Measurements from ENCODE around the gene ATP10A.

DNA sequence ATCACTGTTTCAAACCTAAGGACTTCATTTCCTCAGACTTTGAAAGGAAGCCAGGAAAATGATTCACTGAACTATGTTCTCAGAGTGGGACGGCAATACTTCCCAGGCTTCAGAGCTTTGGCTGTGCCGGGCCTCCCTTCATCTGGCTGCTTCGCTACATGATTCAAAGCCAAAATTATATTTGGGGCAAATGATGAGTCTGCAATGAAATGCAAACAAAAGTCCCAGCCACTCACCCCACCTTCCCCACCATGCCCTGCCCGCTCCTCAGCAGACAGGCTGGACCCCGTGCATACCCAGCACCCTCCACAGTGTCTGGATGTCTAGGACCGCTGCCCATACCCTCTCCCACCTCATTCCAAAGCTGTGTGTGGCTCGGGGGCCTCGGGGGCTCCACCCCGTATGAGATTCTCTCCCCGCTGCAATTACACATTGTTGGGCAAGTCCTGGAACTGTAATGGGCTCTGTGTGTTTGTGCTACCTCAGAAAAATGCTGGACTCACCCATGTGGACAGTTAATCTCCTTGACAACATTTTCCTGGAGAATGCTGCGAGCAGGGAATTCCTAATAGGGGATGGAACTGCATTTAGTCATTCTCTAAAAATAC, 32.2 kb downstream of the ATP10A start:
- TF ChIP-seq, protein P1, sequence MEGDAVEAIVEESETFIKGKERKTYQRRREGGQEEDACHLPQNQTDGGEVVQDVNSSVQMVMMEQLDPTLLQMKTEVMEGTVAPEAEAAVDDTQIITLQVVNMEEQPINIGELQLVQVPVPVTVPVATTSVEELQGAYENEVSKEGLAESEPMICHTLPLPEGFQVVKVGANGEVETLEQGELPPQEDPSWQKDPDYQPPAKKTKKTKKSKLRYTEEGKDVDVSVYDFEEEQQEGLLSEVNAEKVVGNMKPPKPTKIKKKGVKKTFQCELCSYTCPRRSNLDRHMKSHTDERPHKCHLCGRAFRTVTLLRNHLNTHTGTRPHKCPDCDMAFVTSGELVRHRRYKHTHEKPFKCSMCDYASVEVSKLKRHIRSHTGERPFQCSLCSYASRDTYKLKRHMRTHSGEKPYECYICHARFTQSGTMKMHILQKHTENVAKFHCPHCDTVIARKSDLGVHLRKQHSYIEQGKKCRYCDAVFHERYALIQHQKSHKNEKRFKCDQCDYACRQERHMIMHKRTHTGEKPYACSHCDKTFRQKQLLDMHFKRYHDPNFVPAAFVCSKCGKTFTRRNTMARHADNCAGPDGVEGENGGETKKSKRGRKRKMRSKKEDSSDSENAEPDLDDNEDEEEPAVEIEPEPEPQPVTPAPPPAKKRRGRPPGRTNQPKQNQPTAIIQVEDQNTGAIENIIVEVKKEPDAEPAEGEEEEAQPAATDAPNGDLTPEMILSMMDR (IDR thresholded peaks at IDR 0.05; ENCODE audit: poor library complexity): no peak
- no peak for TF ChIP-seq EZH2 (IDR thresholded peaks at IDR 0.05; ENCODE audit: borderline replicate concordance)
